ENCODE measurements around the gene FUCA1.

The FUCA1 gene

GRCh38 chr1:23885222-23885621 lies 17.1 kb upstream of the FUCA1 start:
- Histone ChIP-seq H3K4me3 (ENCODE audit: low read depth, low read length) (no peak overlapping the region), H3K27me3 (replicated peaks) (no peaks in the 10 kb centered on the region), H3K27ac (no peak overlapping the region), H3K36me3 (replicated peaks) (no peaks in the 10 kb centered on the region)
- DNase-seq: no peak
- in situ Hi-C loops (cut with HindIII; ENCODE audit: low pct_ligation_motif_present, low sequenced_read_pairs): no loop called here
- no peak for TF ChIP-seq CTCF (IDR thresholded peaks at IDR 0.05; ENCODE audit: low read depth, low read length, missing control alignments)

GRCh38 chr1:23882746-23883145 lies 14.7 kb upstream of the FUCA1 start:
- no peak for TF ChIP-seq CTCF (IDR thresholded peaks at IDR 0.05; ENCODE audit: low read depth, low read length, missing control alignments)
- Histone ChIP-seq H3K27me3 (replicated peaks) (no peaks in the 10 kb centered on the region), H3K27ac (no peak overlapping the region), H3K4me3 (ENCODE audit: low read depth, low read length) (no peak overlapping the region), H3K36me3 (replicated peaks) (no peaks in the 10 kb centered on the region)
- DNase-seq: no peak
- in situ Hi-C loops (cut with HindIII; ENCODE audit: low pct_ligation_motif_present, low sequenced_read_pairs): no loop called here

GRCh38 chr1:23879809-23880208 lies 11.7 kb upstream of the FUCA1 start:
- no peak overlapping the region for H3K27ac ChIP-seq
- H3K27me3 ChIP-seq (replicated peaks): no peaks in the 10 kb centered on the region
- in situ Hi-C loops (cut with HindIII; ENCODE audit: low pct_ligation_motif_present, low sequenced_read_pairs): no loop called here
- no peaks in the 10 kb centered on the region for H3K36me3 ChIP-seq (replicated peaks)
- no peak for TF ChIP-seq CTCF (IDR thresholded peaks at IDR 0.05; ENCODE audit: low read depth, low read length, missing control alignments)
- H3K4me3 ChIP-seq (ENCODE audit: low read depth, low read length): no peak overlapping the region
- no peak for DNase-seq

GRCh38 chr1:23878668-23879067 lies 10.6 kb upstream of the FUCA1 start:
- Histone ChIP-seq H3K27ac (no peak overlapping the region), H3K27me3 (replicated peaks) (no peaks in the 10 kb centered on the region), H3K36me3 (replicated peaks) (no peaks in the 10 kb centered on the region), H3K4me3 (ENCODE audit: low read depth, low read length) (no peak overlapping the region)
- no peak for TF ChIP-seq CTCF (IDR thresholded peaks at IDR 0.05; ENCODE audit: low read depth, low read length, missing control alignments)
- no peak for DNase-seq
- in situ Hi-C loops (cut with HindIII; ENCODE audit: low pct_ligation_motif_present, low sequenced_read_pairs): no loop called here

- no peak for DNase-seq
- no peak for TF ChIP-seq CTCF (IDR thresholded peaks at IDR 0.05; ENCODE audit: low read depth, low read length, missing control alignments)
- H3K27ac ChIP-seq: no peak overlapping the region
- no peaks in the 10 kb centered on the region for H3K27me3 ChIP-seq (replicated peaks)
- in situ Hi-C loops (cut with HindIII; ENCODE audit: low pct_ligation_motif_present, low sequenced_read_pairs): no loop called here
- H3K36me3 ChIP-seq (replicated peaks): no peaks in the 10 kb centered on the region
- no peak overlapping the region for H3K4me3 ChIP-seq (ENCODE audit: low read depth, low read length)
Measured at GRCh38 chr1:23875382-23875781, 7.3 kb upstream of the FUCA1 start.

- H3K27ac ChIP-seq: no peak overlapping the region
- H3K4me3 ChIP-seq (ENCODE audit: low read depth, low read length): no peak overlapping the region
- DNase-seq: no peak
- in situ Hi-C loops (cut with HindIII; ENCODE audit: low pct_ligation_motif_present, low sequenced_read_pairs): no loop called here
- H3K36me3 ChIP-seq (replicated peaks): no peaks in the 10 kb centered on the region
- H3K27me3 ChIP-seq (replicated peaks): no peaks in the 10 kb centered on the region
- TF ChIP-seq CTCF (IDR thresholded peaks at IDR 0.05; ENCODE audit: low read depth, low read length, missing control alignments): no peak
Measured at GRCh38 chr1:23872421-23872820, 4.3 kb upstream of the FUCA1 start.
